HEK293 (cell line): Measurements from ENCODE around the gene INF2.

Experiments
- OVOL3 ChIP-seq: fragments of 450-650 bp; formaldehyde crosslinking; IDR thresholded peaks from 2 replicates; pipeline ENCODE4 v1.5.1; 2016; ENCODE audit warnings: missing biosample characterization, missing genetic modification characterization
- SCRT1 ChIP-seq: fragments of 450-650 bp; formaldehyde crosslinking; IDR thresholded peaks from 2 replicates; pipeline ENCODE4 v1.5.1; 2016; ENCODE audit warnings: missing biosample characterization, missing genetic modification characterization, borderline replicate concordance
- SCRT2 ChIP-seq: fragments of 450-650 bp; formaldehyde crosslinking; IDR thresholded peaks from 2 replicates; pipeline ENCODE4 v1.5.1; 2016; ENCODE audit warnings: missing biosample characterization, missing genetic modification characterization
- TCF7L2 ChIP-seq: IDR thresholded peaks from 2 replicates; pipeline ENCODE4 v1.6.1; 2011; ENCODE audit warnings: low read depth, mild to moderate bottlenecking, inconsistent platforms, low read length, moderate library complexity, borderline replicate concordance
- YY1 ChIP-seq: fragments of 450-650 bp; formaldehyde crosslinking; IDR thresholded peaks from 2 replicates; pipeline ENCODE4 v1.5.1; 2018; ENCODE audit warnings: missing biosample characterization, missing genetic modification characterization
- ZFP3 ChIP-seq: fragments of 450-650 bp; formaldehyde crosslinking; IDR thresholded peaks from 2 replicates; pipeline ENCODE4 v1.5.1; 2016; ENCODE audit warnings: low read depth, missing biosample characterization, missing genetic modification characterization
- ZIC2 ChIP-seq: fragments of 450-650 bp; formaldehyde crosslinking; IDR thresholded peaks from 2 replicates; pipeline ENCODE4 v1.5.1; 2016; ENCODE audit warnings: missing biosample characterization, missing genetic modification characterization
- ZNF10 ChIP-seq: fragments of 450-650 bp; formaldehyde crosslinking; IDR thresholded peaks from 2 replicates; pipeline ENCODE4 v1.5.1; 2017; ENCODE audit warnings: missing biosample characterization, missing genetic modification characterization
- ZNF112 ChIP-seq: fragments of 450-650 bp; formaldehyde crosslinking; IDR thresholded peaks from 2 replicates; pipeline ENCODE4 v1.5.0; 2017; ENCODE audit warnings: missing biosample characterization, missing genetic modification characterization
- ZNF157 ChIP-seq: fragments of 450-650 bp; formaldehyde crosslinking; IDR thresholded peaks from 2 replicates; pipeline ENCODE4 v1.5.1; 2016; ENCODE audit warnings: missing biosample characterization, missing genetic modification characterization
- ZNF23 ChIP-seq: fragments of 450-650 bp; formaldehyde crosslinking; IDR thresholded peaks from 2 replicates; pipeline ENCODE4 v1.5.1; 2016; ENCODE audit warnings: missing biosample characterization, missing genetic modification characterization, borderline replicate concordance
- ZNF335 ChIP-seq: fragments of 450-650 bp; formaldehyde crosslinking; conservative IDR thresholded peaks from 2 replicates; pipeline ENCODE4 v1.5.1; 2016; ENCODE audit warnings: missing biosample characterization, missing genetic modification characterization
- ZNF416 ChIP-seq: fragments of 450-650 bp; formaldehyde crosslinking; IDR thresholded peaks from 2 replicates; pipeline ENCODE4 v1.5.1; 2016; ENCODE audit warnings: missing biosample characterization, missing genetic modification characterization
- ZNF473 ChIP-seq: fragments of 450-650 bp; formaldehyde crosslinking; IDR thresholded peaks from 2 replicates; pipeline ENCODE4 v1.5.1; 2017; ENCODE audit warnings: missing biosample characterization, missing genetic modification characterization
- ZNF510 ChIP-seq: fragments of 450-650 bp; formaldehyde crosslinking; IDR thresholded peaks from 2 replicates; pipeline ENCODE4 v1.5.1; 2018; ENCODE audit warnings: mild to moderate bottlenecking, missing genetic modification characterization, missing biosample characterization; ENCODE audit not compliant: insufficient replicate concordance
- ZNF629 ChIP-seq: fragments of 450-650 bp; formaldehyde crosslinking; IDR thresholded peaks from 2 replicates; pipeline ENCODE4 v1.5.1; 2017; ENCODE audit warnings: missing biosample characterization, missing genetic modification characterization
- ZNF670 ChIP-seq: fragments of 450-650 bp; formaldehyde crosslinking; IDR thresholded peaks from 2 replicates; pipeline ENCODE4 v1.5.1; 2016; ENCODE audit warnings: missing biosample characterization, missing genetic modification characterization, low read depth
- ZNF677 ChIP-seq: fragments of 450-650 bp; IDR thresholded peaks from 2 replicates; pipeline ENCODE4 v1.5.0; 2018; ENCODE audit warnings: missing biosample characterization, mild to moderate bottlenecking, missing genetic modification characterization, moderate library complexity
- ZNF792 ChIP-seq: fragments of 450-650 bp; formaldehyde crosslinking; IDR thresholded peaks from 2 replicates; pipeline ENCODE4 v1.5.1; 2016; ENCODE audit warnings: missing biosample characterization, missing genetic modification characterization
- ZNF837 ChIP-seq: fragments of 450-650 bp; formaldehyde crosslinking; IDR thresholded peaks from 2 replicates; pipeline ENCODE4 v1.5.1; 2016; ENCODE audit warnings: missing biosample characterization, missing genetic modification characterization
- ZSCAN30 ChIP-seq: fragments of 450-650 bp; IDR thresholded peaks from 2 replicates; pipeline ENCODE4 v1.5.1; 2018; ENCODE audit warnings: missing biosample characterization, mild to moderate bottlenecking, missing genetic modification characterization, moderate library complexity
- TF ChIP-seq, protein P1 (sequence below): fragments of 450-650 bp; formaldehyde crosslinking; IDR thresholded peaks from 2 replicates; pipeline ENCODE4 v1.5.1; 2017; ENCODE audit warnings: missing biosample characterization, missing genetic modification characterization
- TF ChIP-seq, protein P2 (sequence below): sonication (generic); formaldehyde crosslinking; IDR thresholded peaks from 2 replicates; pipeline ENCODE4 v1.8.1; 2022; ENCODE audit warnings: mild to moderate bottlenecking, moderate library complexity, missing genetic modification reagents
- TF ChIP-seq, protein P3 (sequence below): fragments of 450-650 bp; formaldehyde crosslinking; IDR thresholded peaks from 2 replicates; pipeline ENCODE4 v1.5.1; 2017; ENCODE audit warnings: missing biosample characterization, missing genetic modification characterization
- TF ChIP-seq, protein P4 (sequence below): fragments of 450-650 bp; formaldehyde crosslinking; IDR thresholded peaks from 2 replicates; pipeline ENCODE4 v1.5.1; 2016; ENCODE audit warnings: missing biosample characterization, missing genetic modification characterization, borderline replicate concordance
- TF ChIP-seq, protein P5 (sequence below): fragments of 450-650 bp; formaldehyde crosslinking; IDR thresholded peaks from 2 replicates; pipeline ENCODE4 v1.5.1; 2016; ENCODE audit warnings: missing biosample characterization, missing genetic modification characterization
- TF ChIP-seq, protein P6 (sequence below): fragments of 450-650 bp; formaldehyde crosslinking; IDR thresholded peaks from 2 replicates; pipeline ENCODE4 v1.5.1; 2016; ENCODE audit warnings: missing biosample characterization, missing genetic modification characterization

Gene INF2

DNA sequence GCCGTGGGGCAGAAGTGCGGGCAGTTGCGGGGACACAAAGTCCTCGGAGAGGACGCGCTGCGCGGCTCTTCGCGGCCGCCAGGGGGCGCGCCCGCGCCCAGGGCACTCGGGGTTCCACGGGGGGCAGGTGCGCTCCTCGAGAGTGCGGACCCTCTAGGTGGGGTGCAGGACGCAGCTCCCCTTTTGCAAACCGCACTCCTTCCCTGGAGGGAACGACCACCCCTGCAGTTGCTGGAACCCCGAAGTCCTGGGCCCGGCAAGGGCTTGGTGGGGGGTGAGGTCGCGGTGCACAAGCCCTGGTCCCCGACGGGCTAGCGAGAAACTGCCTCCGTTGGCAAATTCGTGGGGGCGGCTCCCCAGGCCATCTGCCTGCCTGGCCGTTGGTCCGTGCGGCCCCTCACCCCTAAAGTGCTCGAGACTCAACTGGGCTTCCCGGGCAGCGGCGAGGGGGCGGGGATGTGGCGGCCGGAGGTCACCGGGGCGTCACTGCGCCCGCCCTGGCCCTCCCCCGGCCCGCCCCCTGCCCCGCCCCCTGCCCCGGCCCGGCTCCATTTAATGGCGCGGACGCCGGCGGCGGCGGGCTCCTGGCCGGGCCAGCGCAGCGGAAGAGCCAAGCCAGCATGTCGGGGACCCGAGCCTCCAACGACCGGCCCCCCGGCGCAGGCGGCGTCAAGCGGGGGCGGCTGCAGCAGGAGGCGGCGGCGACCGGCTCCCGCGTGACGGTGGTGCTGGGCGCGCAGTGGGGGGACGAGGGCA, 34.4 kb downstream of the INF2 start, which contains the start of gene ADSS1 (continued):
- TF ChIP-seq, protein P1, sequence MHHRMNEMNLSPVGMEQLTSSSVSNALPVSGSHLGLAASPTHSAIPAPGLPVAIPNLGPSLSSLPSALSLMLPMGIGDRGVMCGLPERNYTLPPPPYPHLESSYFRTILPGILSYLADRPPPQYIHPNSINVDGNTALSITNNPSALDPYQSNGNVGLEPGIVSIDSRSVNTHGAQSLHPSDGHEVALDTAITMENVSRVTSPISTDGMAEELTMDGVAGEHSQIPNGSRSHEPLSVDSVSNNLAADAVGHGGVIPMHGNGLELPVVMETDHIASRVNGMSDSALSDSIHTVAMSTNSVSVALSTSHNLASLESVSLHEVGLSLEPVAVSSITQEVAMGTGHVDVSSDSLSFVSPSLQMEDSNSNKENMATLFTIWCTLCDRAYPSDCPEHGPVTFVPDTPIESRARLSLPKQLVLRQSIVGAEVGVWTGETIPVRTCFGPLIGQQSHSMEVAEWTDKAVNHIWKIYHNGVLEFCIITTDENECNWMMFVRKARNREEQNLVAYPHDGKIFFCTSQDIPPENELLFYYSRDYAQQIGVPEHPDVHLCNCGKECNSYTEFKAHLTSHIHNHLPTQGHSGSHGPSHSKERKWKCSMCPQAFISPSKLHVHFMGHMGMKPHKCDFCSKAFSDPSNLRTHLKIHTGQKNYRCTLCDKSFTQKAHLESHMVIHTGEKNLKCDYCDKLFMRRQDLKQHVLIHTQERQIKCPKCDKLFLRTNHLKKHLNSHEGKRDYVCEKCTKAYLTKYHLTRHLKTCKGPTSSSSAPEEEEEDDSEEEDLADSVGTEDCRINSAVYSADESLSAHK (tag by site-specific recombination) = no peak
- TF ChIP-seq SCRT1 (tag by site-specific recombination) = no peak
- no peak for TF ChIP-seq ZNF416 (tag by site-specific recombination)
- no peak for TF ChIP-seq ZNF112 (tag by site-specific recombination)
- no peak for TF ChIP-seq ZNF510
- no peak for TF ChIP-seq ZNF10 (tag by site-specific recombination)
- TF ChIP-seq ZNF670 (tag by site-specific recombination) = no peak
- TF ChIP-seq, protein P2, sequence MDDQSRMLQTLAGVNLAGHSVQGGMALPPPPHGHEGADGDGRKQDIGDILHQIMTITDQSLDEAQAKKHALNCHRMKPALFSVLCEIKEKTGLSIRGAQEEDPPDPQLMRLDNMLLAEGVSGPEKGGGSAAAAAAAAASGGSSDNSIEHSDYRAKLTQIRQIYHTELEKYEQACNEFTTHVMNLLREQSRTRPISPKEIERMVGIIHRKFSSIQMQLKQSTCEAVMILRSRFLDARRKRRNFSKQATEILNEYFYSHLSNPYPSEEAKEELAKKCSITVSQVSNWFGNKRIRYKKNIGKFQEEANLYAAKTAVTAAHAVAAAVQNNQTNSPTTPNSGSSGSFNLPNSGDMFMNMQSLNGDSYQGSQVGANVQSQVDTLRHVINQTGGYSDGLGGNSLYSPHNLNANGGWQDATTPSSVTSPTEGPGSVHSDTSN (CRISPR knock-in tag) = no peak
- peak; percentile 73; the same call in 1 of the 2 replicates for TF ChIP-seq ZSCAN30 (tag by site-specific recombination)
- TF ChIP-seq, protein P3, sequence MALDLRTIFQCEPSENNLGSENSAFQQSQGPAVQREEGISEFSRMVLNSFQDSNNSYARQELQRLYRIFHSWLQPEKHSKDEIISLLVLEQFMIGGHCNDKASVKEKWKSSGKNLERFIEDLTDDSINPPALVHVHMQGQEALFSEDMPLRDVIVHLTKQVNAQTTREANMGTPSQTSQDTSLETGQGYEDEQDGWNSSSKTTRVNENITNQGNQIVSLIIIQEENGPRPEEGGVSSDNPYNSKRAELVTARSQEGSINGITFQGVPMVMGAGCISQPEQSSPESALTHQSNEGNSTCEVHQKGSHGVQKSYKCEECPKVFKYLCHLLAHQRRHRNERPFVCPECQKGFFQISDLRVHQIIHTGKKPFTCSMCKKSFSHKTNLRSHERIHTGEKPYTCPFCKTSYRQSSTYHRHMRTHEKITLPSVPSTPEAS (tag by site-specific recombination) = no peak
- TF ChIP-seq, protein P4, sequence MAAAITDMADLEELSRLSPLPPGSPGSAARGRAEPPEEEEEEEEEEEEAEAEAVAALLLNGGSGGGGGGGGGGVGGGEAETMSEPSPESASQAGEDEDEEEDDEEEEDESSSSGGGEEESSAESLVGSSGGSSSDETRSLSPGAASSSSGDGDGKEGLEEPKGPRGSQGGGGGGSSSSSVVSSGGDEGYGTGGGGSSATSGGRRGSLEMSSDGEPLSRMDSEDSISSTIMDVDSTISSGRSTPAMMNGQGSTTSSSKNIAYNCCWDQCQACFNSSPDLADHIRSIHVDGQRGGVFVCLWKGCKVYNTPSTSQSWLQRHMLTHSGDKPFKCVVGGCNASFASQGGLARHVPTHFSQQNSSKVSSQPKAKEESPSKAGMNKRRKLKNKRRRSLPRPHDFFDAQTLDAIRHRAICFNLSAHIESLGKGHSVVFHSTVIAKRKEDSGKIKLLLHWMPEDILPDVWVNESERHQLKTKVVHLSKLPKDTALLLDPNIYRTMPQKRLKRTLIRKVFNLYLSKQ (tag by site-specific recombination) = 0 out of 2 replicates have a peak, but pooled peaks have one; percentile 6
- TF ChIP-seq ZNF629 (tag by site-specific recombination) = 0 out of 2 replicates have a peak, but pooled peaks have one; percentile 48
- TF ChIP-seq ZNF157 (tag by site-specific recombination) = no peak
- TF ChIP-seq ZIC2 (tag by site-specific recombination) = peak; percentile 36; the same call in 1 of the 2 replicates
- no peak for TF ChIP-seq ZNF837 (tag by site-specific recombination)
- no peak for TF ChIP-seq OVOL3 (tag by site-specific recombination)
- TF ChIP-seq YY1 (tag by site-specific recombination) = peak; percentile 20; the same call in 1 of the 2 replicates
- no peak for TF ChIP-seq SCRT2 (tag by site-specific recombination)
- TF ChIP-seq, protein P5, sequence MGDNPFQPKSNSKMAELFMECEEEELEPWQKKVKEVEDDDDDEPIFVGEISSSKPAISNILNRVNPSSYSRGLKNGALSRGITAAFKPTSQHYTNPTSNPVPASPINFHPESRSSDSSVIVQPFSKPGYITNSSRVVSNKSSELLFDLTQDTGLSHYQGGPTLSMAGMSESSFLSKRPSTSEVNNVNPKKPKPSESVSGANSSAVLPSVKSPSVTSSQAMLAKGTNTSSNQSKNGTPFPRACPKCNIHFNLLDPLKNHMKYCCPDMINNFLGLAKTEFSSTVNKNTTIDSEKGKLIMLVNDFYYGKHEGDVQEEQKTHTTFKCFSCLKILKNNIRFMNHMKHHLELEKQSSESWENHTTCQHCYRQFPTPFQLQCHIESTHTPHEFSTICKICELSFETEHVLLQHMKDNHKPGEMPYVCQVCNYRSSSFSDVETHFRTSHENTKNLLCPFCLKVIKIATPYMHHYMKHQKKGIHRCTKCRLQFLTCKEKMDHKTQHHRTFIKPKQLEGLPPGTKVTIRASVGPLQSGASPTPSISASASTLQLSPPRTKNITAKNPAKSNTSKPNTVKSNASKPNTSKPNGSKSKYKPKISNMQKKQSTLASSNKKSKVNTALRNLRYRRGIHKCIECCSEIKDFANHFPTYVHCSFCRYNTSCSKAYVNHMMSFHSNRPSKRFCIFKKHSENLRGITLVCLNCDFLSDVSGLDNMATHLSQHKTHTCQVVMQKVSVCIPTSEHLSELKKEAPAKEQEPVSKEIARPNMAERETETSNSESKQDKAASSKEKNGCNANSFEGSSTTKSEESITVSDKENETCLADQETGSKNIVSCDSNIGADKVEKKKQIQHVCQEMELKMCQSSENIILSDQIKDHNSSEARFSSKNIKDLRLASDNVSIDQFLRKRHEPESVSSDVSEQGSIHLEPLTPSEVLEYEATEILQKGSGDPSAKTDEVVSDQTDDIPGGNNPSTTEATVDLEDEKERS = no peak
- TF ChIP-seq ZNF473 (tag by site-specific recombination) = no peak
- TF ChIP-seq ZNF23 = no peak
- no peak for TF ChIP-seq ZFP3
- TF ChIP-seq ZNF792 (tag by site-specific recombination) = no peak
- TF ChIP-seq ZNF335 = peak; percentile 42
- no peak for TF ChIP-seq ZNF677 (tag by site-specific recombination)
- no peak for TF ChIP-seq TCF7L2
- TF ChIP-seq, protein P6, sequence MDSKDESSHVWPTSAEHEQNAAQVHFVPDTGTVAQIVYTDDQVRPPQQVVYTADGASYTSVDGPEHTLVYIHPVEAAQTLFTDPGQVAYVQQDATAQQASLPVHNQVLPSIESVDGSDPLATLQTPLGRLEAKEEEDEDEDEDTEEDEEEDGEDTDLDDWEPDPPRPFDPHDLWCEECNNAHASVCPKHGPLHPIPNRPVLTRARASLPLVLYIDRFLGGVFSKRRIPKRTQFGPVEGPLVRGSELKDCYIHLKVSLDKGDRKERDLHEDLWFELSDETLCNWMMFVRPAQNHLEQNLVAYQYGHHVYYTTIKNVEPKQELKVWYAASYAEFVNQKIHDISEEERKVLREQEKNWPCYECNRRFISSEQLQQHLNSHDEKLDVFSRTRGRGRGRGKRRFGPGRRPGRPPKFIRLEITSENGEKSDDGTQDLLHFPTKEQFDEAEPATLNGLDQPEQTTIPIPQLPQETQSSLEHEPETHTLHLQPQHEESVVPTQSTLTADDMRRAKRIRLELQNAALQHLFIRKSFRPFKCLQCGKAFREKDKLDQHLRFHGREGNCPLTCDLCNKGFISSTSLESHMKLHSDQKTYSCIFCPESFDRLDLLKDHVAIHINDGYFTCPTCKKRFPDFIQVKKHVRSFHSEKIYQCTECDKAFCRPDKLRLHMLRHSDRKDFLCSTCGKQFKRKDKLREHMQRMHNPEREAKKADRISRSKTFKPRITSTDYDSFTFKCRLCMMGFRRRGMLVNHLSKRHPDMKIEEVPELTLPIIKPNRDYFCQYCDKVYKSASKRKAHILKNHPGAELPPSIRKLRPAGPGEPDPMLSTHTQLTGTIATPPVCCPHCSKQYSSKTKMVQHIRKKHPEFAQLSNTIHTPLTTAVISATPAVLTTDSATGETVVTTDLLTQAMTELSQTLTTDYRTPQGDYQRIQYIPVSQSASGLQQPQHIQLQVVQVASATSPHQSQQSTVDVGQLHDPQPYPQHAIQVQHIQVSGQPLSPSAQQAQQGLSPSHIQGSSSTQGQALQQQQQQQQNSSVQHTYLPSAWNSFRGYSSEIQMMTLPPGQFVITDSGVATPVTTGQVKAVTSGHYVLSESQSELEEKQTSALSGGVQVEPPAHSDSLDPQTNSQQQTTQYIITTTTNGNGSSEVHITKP (tag by site-specific recombination) = no peak
